ENCODE results near the gene FAM13C. TPM values are rescaled to one million over a fixed set of nuclear protein-coding genes. Genes with fewer than 3 reads are reported as not detected.

FAM13C gene
- 0.08 to 0.32 TPM (median 0.14 TPM) in 4 of 5 replicates, not detected in the other for total RNA-seq (2022; extraction: Qiagen RNA extraction; ENCODE audit: low read depth)

DNA sequence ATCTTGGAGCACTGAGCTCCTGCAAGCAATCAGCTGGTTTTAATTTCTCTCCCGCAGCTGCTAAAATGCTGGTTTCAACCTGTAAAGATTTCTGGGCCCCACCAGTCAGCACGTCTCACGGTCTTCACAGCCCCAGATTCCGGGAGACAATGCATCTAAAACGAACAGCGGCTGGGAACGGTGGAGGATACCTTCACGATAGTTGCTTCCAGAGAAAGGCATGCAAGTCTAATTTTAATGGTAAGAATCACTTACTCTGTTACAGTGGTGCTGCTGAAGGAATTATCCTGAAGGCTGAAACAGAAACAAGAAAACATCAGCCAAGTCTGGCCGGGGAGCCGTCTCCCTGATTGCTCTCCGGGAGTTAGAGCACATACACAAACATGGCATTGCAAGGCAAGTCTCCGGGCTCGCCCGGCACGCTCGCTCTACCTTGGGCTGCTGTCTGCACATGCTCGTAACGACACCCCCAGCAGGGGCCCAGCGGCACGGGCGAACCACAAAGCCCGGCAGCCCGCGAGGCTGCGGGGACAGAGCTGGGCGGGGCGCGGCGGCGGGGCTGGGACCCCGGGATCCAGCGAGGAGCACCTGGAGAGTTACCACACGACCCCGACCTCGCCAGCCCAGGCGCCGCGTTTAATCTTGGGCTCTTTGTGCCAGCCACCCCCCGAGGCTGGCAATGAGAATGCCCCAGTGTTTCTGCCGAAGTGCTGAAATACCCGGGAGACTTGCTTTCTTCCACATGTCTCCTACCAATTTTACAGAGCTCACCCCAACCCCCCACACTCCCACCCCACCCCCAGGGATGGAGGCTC, at the start of gene FAM13C:
Gene FAM13C (minus strand): TSS at position 406 of the 815 bp plus-strand sequence. CDS start 89 bp downstream, at position 317.

Other genes starting within 250 kb of the FAM13C start
- 0.13 to 0.38 TPM (median 0.29 TPM) in 5 replicates for gene PHYHIPL, start 185.9 kb downstream of the FAM13C start, total RNA-seq (2022; extraction: Qiagen RNA extraction; ENCODE audit: low read depth)